IgD-negative memory B cell (primary cell): ENCODE data around the gene HOXB5. TPM values are rescaled to one million over a fixed set of nuclear protein-coding genes. Genes with fewer than 3 reads are reported as not detected.

Source experiments
- H3K27ac Mint-ChIP-seq, 3 donors: one replicate each; pipeline ENCODE4 v1.8.0; 2020 to 2022; ENCODE audit warnings: mild to moderate bottlenecking in 3 of 3, mixed read lengths in 3 of 3, moderate library complexity in 1 of 3
- H3K27me3 Mint-ChIP-seq: one replicate; pipeline ENCODE4 v1.8.0; 2021; ENCODE audit warnings: mixed read lengths
- H3K36me3 Mint-ChIP-seq: one replicate; pipeline ENCODE4 v1.8.0; 2020; ENCODE audit warnings: mild to moderate bottlenecking, mixed read lengths
- H3K4me1 Mint-ChIP-seq, 3 donors: one replicate each; pipeline ENCODE4 v1.8.0; 2020 to 2022; ENCODE audit warnings: mixed read lengths in 3 of 3, mild to moderate bottlenecking in 1 of 3
- H3K4me3 Mint-ChIP-seq, 4 donors: one replicate each; pipeline ENCODE4 v1.8.0; 2020 to 2022; ENCODE audit warnings: mild to moderate bottlenecking in 4 of 4, mixed read lengths in 4 of 4, moderate library complexity in 3 of 4
- H3K9me3 Mint-ChIP-seq, 3 donors: one replicate each; pipeline ENCODE4 v1.8.0; 2020 to 2021; ENCODE audit warnings: mixed read lengths in 3 of 3, mild to moderate bottlenecking in 1 of 3
- polyA plus RNA-seq: library from polyadenylated mRNA; unstranded; fragments of 300-500 nt; fragmentation: Illumina TruSeq; gene quantifications from one replicate; pipeline ENCODE4 v1.2.3, GENCODE V29; 2021

HOXB5 gene
- polyA plus RNA-seq, 1 donor from 2014 or later, result not detected

DNA sequence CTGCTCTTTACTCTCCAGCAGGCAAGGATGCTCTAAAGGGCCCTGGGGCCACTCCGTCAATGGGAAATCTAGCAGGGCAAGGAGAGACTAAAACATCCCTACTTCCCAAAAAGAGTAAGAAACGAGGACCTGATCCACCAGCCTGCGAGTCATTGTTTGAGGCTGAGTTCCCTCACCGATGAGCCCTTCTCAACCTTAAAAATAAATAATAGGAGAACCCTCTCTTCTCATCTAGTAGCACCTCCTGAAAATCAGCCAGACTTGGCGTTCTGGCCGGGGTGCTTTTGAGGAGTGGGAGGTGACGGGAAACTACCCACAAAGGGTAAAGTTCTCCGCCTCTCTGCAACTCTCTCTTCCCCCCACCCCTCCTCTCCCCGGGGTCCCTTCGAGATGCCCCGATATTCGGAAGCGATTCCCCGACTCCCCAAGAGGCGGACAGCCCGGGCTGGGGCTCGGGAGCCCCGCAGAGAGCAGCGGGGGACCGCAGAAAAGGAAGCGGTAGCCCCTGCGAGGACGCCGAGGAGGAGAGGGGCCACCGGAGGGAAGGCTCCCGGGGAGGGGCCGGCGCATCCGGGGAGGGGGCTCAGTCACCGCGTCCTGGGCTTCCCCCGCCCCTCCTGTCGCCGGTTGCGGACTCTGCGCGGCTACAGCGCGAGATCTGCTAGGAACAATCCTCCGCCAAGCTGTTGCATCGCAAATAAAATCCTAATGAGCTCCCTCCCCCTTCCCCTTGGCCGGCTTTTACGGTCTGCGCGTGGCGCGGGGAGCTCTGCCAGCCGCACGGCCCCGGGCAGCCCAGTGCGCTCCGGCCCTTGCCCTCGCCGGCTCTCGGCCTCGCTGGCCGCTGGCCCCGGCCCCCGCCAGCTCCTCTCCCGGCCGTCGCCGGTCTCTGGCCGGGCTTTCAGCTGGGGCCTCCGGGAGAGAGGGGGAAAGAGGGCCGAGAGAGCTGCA is 31.2 kb upstream of the HOXB5 start:
- H3K4me1 Mint-ChIP-seq, result peaks cover 0 to 5% (median 5%) of the 10 kb centered on the region in 3 donors
- H3K4me3 Mint-ChIP-seq, result peak overlapping the region; percentile 41 to 90 (median 70)
- peaks cover 73% of the 10 kb centered on the region for H3K27me3 Mint-ChIP-seq
- H3K27ac Mint-ChIP-seq, result peak overlapping the region in 2 of 3 donors; percentile 64 to 76
- peaks cover 1% of the 10 kb centered on the region for H3K36me3 Mint-ChIP-seq
- peaks cover 0 to 4% (median 0%) of the 10 kb centered on the region in 3 donors for H3K9me3 Mint-ChIP-seq

DNA sequence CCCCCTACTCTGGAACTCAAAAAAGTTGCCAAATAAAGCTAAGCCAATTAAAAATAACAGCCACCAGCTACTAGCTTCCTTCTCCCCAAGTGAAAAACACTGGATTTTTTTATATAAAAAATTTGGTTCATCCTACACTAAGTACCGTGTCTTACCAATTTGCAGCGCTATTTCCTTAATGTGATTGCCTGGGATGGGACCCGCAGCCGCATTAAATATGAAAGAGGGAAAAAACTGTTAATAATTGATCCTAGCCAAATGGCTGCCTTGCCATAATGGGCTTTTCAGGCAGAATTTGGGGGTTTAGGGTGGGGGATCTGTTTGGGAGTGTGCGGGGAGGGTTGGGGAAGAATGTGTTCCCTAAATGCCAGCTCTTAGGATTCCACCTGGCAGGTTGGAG is 30.5 kb upstream of the HOXB5 start:
- H3K9me3 Mint-ChIP-seq, result peaks cover 0 to 4% (median 0%) of the 10 kb centered on the region in 3 donors
- peaks cover 0 to 5% (median 5%) of the 10 kb centered on the region in 3 donors for H3K4me1 Mint-ChIP-seq
- H3K36me3 Mint-ChIP-seq, result peaks cover 1% of the 10 kb centered on the region
- peak overlapping the region in 2 of 4 donors; percentile 58 to 82 for H3K4me3 Mint-ChIP-seq
- H3K27ac Mint-ChIP-seq, result peak overlapping the region in 1 of 3 donors; percentile 64
- H3K27me3 Mint-ChIP-seq, result peaks cover 72% of the 10 kb centered on the region

DNA sequence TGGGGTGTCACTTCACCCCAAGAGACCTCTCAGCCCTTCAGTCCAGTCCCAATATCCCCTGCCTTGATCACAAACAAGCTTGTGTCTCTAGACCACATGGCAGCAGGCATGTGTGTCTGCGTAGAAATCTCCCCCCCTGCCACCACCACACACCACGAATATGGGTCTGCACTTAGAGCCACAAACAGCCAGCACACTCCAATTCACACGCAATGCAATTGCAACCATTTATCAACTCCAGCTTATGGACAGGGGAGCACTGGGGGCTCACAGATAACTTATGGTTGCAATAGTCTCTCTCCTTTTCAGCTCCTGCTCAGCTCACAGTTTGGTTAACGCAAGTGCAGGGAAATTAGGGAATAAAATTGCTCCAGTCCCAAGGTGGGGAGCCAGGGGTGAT is 30.0 kb upstream of the HOXB5 start:
- Mint-ChIP-seq H3K27ac (peak overlapping the region in 1 of 3 donors; percentile 66), H3K36me3 (peaks cover 1% of the 10 kb centered on the region), H3K4me1 (peaks cover 2 to 6% (median 5%) of the 10 kb centered on the region in 3 donors), H3K9me3 (peaks cover 0 to 4% (median 0%) of the 10 kb centered on the region in 3 donors), H3K27me3 (peaks cover 72% of the 10 kb centered on the region), H3K4me3 (peak overlapping the region in 1 of 4 donors; percentile 58)

GRCh38 chr17:48622857-48623256 is 29.3 kb upstream of the HOXB5 start:
- Mint-ChIP-seq H3K27ac (peak overlapping the region in 2 of 3 donors; percentile 6 to 66), H3K36me3 (peaks cover 1% of the 10 kb centered on the region), H3K4me3 (peak overlapping the region in 2 of 4 donors; percentile 61 to 64), H3K27me3 (peaks cover 73% of the 10 kb centered on the region), H3K4me1 (peaks cover 5 to 10% (median 6%) of the 10 kb centered on the region in 3 donors), H3K9me3 (peaks cover 0 to 4% (median 0%) of the 10 kb centered on the region in 3 donors)

DNA sequence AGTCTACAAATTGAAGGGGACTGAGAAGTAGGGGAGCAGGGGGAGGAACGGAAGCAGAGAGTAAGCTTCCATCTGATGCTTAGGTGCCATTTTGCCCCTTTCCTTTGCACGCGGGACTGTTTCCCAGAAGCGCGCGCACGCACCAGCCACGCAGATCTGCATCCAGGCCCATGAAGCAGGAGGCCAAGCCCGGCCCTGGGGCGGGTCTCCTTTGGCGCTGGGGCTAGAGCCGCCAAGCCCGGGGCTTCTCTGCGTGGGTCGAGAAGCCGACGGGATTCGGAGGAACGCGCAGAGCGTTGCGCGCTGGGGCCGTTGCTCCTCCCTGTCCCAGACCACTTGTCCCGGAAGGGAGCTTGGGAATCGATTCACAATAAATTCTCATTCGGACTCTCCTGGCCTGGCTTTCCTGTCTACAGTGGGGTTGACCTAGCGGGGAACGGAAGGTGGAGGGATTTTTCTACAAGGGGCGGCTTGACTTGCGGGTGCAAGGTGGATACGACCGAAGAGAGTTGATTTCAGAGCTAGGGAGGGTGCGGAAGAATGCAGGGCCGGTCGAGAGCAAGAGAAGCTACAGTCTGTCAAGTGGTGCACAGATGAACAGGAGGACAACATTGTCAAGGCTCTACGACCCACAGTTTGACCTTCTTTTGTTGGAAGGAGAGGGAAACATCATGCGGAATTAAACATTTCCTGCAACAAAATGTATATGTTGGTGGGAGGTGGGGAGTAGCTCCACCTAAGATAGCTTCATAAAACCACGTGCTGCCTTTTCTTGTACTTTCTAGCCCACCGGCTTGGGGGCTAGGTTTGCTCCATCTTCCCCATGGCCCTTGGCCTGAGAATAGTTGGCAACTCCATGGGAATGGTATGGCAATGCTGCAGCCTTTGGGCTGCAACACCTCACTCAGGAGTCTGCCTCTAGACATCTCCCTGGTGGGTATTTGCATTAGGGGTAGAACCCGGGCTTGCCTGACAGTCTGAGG is 28.1 kb upstream of the HOXB5 start:
- H3K27ac Mint-ChIP-seq, result peak overlapping the region in 2 of 3 donors; percentile 66 to 71
- H3K4me1 Mint-ChIP-seq, result peaks cover 6 to 12% (median 8%) of the 10 kb centered on the region in 3 donors
- peaks cover 1% of the 10 kb centered on the region for H3K36me3 Mint-ChIP-seq
- peaks cover 0 to under 1% (median 0%) of the 10 kb centered on the region in 3 donors for H3K9me3 Mint-ChIP-seq
- peak overlapping the region in 1 of 4 donors; percentile 64 for H3K4me3 Mint-ChIP-seq
- peaks cover 75% of the 10 kb centered on the region for H3K27me3 Mint-ChIP-seq

- Mint-ChIP-seq H3K4me1 (peaks cover 4 to 13% (median 5%) of the 10 kb centered on the region in 3 donors), H3K9me3 (no peaks in the 10 kb centered on the region), H3K27ac (peak overlapping the region in 1 of 3 donors; percentile 66), H3K4me3 (peak overlapping the region in 1 of 4 donors; percentile 44), H3K36me3 (peaks cover 1% of the 10 kb centered on the region), H3K27me3 (peaks cover 79% of the 10 kb centered on the region)
These were observed 27.0 kb upstream of the HOXB5 start for GRCh38 chr17:48620461-48621139.

- no peaks in the 10 kb centered on the region for H3K9me3 Mint-ChIP-seq
- peaks cover 80% of the 10 kb centered on the region for H3K27me3 Mint-ChIP-seq
- peak overlapping the region in 2 of 3 donors; percentile 74 to 83 for H3K27ac Mint-ChIP-seq
- peaks cover 1% of the 10 kb centered on the region for H3K36me3 Mint-ChIP-seq
- peaks cover 3 to 17% (median 5%) of the 10 kb centered on the region in 3 donors for H3K4me1 Mint-ChIP-seq
- peak overlapping the region in 2 of 4 donors; percentile 48 to 74 for H3K4me3 Mint-ChIP-seq
These were observed 26.4 kb upstream of the HOXB5 start for GRCh38 chr17:48619826-48620449.

GRCh38 chr17:48618256-48618896 is 24.8 kb upstream of the HOXB5 start:
- Mint-ChIP-seq H3K9me3 (peaks cover 0 to 2% (median 0%) of the 10 kb centered on the region in 3 donors), H3K4me3 (peak overlapping the region; percentile 3 to 82 (median 74))

GRCh38 chr17:48617471-48618255 is 24.1 kb upstream of the HOXB5 start:
- H3K4me1 Mint-ChIP-seq, result peaks cover 4 to 17% (median 10%) of the 10 kb centered on the region in 3 donors
- peak overlapping the region; percentile 72 to 98 (median 94) for H3K27ac Mint-ChIP-seq
- peak overlapping the region in 2 of 4 donors; percentile 12 to 68 for H3K4me3 Mint-ChIP-seq
- H3K36me3 Mint-ChIP-seq, result peaks cover 3% of the 10 kb centered on the region
- peaks cover 74% of the 10 kb centered on the region for H3K27me3 Mint-ChIP-seq
- peaks cover 0 to 2% (median 0%) of the 10 kb centered on the region in 3 donors for H3K9me3 Mint-ChIP-seq

More at GRCh38 chr17:48618256-48618896, 24.8 kb upstream of the HOXB5 start:
- peaks cover 4 to 17% (median 7%) of the 10 kb centered on the region in 3 donors for H3K4me1 Mint-ChIP-seq
- H3K27ac Mint-ChIP-seq, result peak overlapping the region; percentile 72 to 98 (median 94)
- H3K27me3 Mint-ChIP-seq, result peaks cover 77% of the 10 kb centered on the region
- H3K36me3 Mint-ChIP-seq, result peaks cover 3% of the 10 kb centered on the region

GRCh38 chr17:48616717-48617470 is 23.3 kb upstream of the HOXB5 start:
- peaks cover 0 to 2% (median 0%) of the 10 kb centered on the region in 3 donors for H3K9me3 Mint-ChIP-seq
- peak overlapping the region in 2 of 4 donors; percentile 12 to 66 for H3K4me3 Mint-ChIP-seq
- H3K27me3 Mint-ChIP-seq, result peaks cover 70% of the 10 kb centered on the region
- peak overlapping the region; percentile 41 to 98 (median 76) for H3K27ac Mint-ChIP-seq
- peaks cover 3% of the 10 kb centered on the region for H3K36me3 Mint-ChIP-seq
- peaks cover 8 to 17% (median 14%) of the 10 kb centered on the region in 3 donors for H3K4me1 Mint-ChIP-seq

DNA sequence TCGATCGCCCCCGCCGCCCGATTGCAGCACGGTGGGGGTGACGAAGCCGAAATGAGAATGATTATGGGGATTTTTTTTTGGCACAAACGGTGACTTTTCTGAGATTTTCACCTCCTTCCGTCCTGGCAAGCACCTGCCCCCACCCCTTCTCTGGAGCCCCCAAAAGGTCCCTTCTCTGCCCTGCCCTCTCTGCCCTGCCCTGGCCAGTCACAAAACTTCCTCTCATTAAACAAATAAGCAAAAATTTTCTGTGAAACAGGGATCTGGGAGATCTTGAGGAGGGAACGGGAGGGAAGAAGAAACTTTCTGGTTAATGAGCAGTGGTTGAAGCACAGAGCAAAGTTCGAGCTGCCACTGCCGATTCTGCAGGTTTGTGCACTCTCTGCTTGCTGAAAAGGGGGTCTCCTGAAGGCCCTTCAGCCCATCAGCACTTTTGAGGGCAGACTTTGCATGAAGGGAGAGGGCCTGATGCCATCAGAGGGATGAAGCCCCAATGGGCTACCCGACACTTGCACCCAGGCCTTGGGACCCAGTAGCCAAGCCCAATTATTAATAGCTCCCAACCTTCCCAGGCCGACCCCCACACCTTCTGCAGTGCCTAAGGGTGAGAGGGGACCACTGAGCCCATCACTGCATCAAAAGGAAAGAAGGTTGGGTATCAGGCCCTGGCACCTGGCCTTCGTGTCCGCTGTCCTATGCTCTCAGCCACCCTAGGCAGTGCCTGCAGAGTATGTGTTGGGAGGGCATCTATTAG is 22.6 kb upstream of the HOXB5 start:
- Mint-ChIP-seq H3K9me3 (peaks cover 0 to 2% (median 0%) of the 10 kb centered on the region in 3 donors), H3K27me3 (peaks cover 67% of the 10 kb centered on the region), H3K4me1 (peaks cover 11 to 22% (median 16%) of the 10 kb centered on the region in 3 donors), H3K36me3 (peaks cover 3% of the 10 kb centered on the region), H3K27ac (peak overlapping the region; percentile 67 to 98 (median 83)), H3K4me3 (peak overlapping the region in 1 of 4 donors; percentile 66)
